HG03469 (cell line): ENCODE measurements around the gene GRK7.
"Not testable (repeated sequence)": the region's sequence is repeated elsewhere in the genome, so short reads cannot be mapped to it uniquely, and the experiment has no call there.

Experiments
- ATAC-seq: cut with Tn5 transposase; IDR thresholded peaks from one replicate; pipeline ENCODE4 v1.9.1; 2021; ENCODE audit warnings: mild to moderate bottlenecking, moderate library complexity, moderate number of reproducible peaks; ENCODE audit not compliant: unreplicated experiment

Gene GRK7

GRCh38 chr3:141793476-141794260, 30.5 kb downstream of the GRK7 start:
- ATAC-seq: no peak

GRCh38 chr3:141795276-141795675, 32.1 kb downstream of the GRK7 start:
- ATAC-seq: no peak

GRCh38 chr3:141795741-141796080, 32.5 kb downstream of the GRK7 start:
- ATAC-seq: no peak

- peak; percentile 98 for ATAC-seq
These were observed 33.1 kb downstream of the GRK7 start for GRCh38 chr3:141796081-141796888.

- ATAC-seq: no peak
These were observed 33.9 kb downstream of the GRK7 start for GRCh38 chr3:141796889-141797781.

- ATAC-seq: no peak
These were observed 34.7 kb downstream of the GRK7 start for GRCh38 chr3:141797819-141798447.

- ATAC-seq: no peak
These were observed 35.2 kb downstream of the GRK7 start for GRCh38 chr3:141798448-141798845.

GRCh38 chr3:141802316-141803077, 39.3 kb downstream of the GRK7 start:
- ATAC-seq: no peak

- not testable (repeated sequence) for ATAC-seq
These were observed 40.3 kb downstream of the GRK7 start for GRCh38 chr3:141803538-141803937.

GRCh38 chr3:141804447-141804777, 41.2 kb downstream of the GRK7 start:
- ATAC-seq: no peak

- ATAC-seq: no peak
These were observed 41.8 kb downstream of the GRK7 start for GRCh38 chr3:141804778-141805639.

GRCh38 chr3:141807277-141808033, 44.2 kb downstream of the GRK7 start:
- ATAC-seq: no peak

- no peak for ATAC-seq
These were observed 45.4 kb downstream of the GRK7 start for GRCh38 chr3:141808586-141808985.

GRCh38 chr3:141810161-141810560, 47.0 kb downstream of the GRK7 start:
- ATAC-seq: no peak

GRCh38 chr3:141811348-141811747, 48.1 kb downstream of the GRK7 start:
- ATAC-seq: no peak

GRCh38 chr3:141812084-141812483, 48.9 kb downstream of the GRK7 start:
- ATAC-seq: no peak

- no peak for ATAC-seq
These were observed 49.4 kb downstream of the GRK7 start for GRCh38 chr3:141812586-141812985.
